Endothelial cell of umbilical vein (primary cell): ENCODE results near the gene PSMA3. TPM values are rescaled to one million over a fixed set of nuclear protein-coding genes. Genes with fewer than 3 reads are reported as not detected.
A peak's percentile ranks its signal among the peaks of the same experiment; 100 is the strongest.

Experiments
- BruUV-seq: library from RNA; stranded (reverse); fragments of 400-500 nt; replicated peaks from 2 replicates; lab custom pipeline; 2021; lab: Mats Ljungman, UMichigan
- CTCF ChIA-PET: fragments of 300-600, 350-600 bp; sonication (Branson Sonifier 250); formaldehyde crosslinking; loops from one replicate; lab custom pipeline; 2021; ENCODE audit warnings: antibody characterized with exemption, inconsistent platforms; lab: Charles Lee
- POLR2A ChIA-PET: fragments of 300-600, 350-600 bp; sonication (Branson Sonifier 250); formaldehyde crosslinking; loops from one replicate; lab custom pipeline; 2021; ENCODE audit warnings: antibody characterized with exemption, inconsistent platforms; lab: Charles Lee
- DNase-seq: peaks from one replicate; pipeline ENCODE4 v3.0.0-alpha.2; 2011; ENCODE audit warnings: low read depth, low spot score
- FAIRE-seq: peaks from 2 replicates; lab custom pipeline; 2011; peaks lifted over from hg19 to GRCh38; lab: Jason Lieb, UNC
- H2AFZ ChIP-seq: 2 replicates; pipeline ENCODE4 v1.6.0; 2012; ENCODE audit warnings: low read depth, low read length, control low read depth, inconsistent platforms
- H3K27ac ChIP-seq: 2 replicates; pipeline ENCODE4 v1.5.1; 2011; ENCODE audit warnings: low read depth, mild to moderate bottlenecking, control low read depth, low read length, moderate library complexity; ENCODE audit not compliant: insufficient read depth
- H3K27me3 ChIP-seq, 2 experiments: 2 replicates each; pipeline versions ENCODE4 v1.6.0 to v1.6.1; 2011; ENCODE audit warnings: low read length in 2 of 2, mixed read lengths in 1 of 2; ENCODE audit not compliant: control insufficient read depth in 2 of 2, insufficient read depth in 2 of 2
- H3K36me3 ChIP-seq, 2 experiments: 2 replicates in 1 of 2; 3 replicates in 1 of 2; pipeline ENCODE4 v1.5.1; 2011; ENCODE audit warnings: low read length in 2 of 2, mild to moderate bottlenecking in 1 of 2, moderate library complexity in 1 of 2; ENCODE audit not compliant: control insufficient read depth in 2 of 2, insufficient read depth in 2 of 2; ENCODE audit errors: extremely low read depth in 1 of 2
- H3K4me1 ChIP-seq: 3 replicates; pipeline ENCODE4 v1.5.1; 2011; ENCODE audit warnings: mild to moderate bottlenecking, low read length; ENCODE audit not compliant: control insufficient read depth, insufficient read depth; ENCODE audit errors: extremely low read depth
- H3K4me2 ChIP-seq: 2 replicates; pipeline ENCODE4 v1.6.1; 2011; ENCODE audit warnings: low read length, control low read depth, mixed read lengths; ENCODE audit not compliant: insufficient read depth
- H3K4me3 ChIP-seq, 3 experiments: fragments of 200-600 bp in 1 of 3; sonication (generic), shearing (Covaris generic) in 1 of 3; replicated peaks in 1 of 3; 2 replicates each; pipeline ENCODE4 v1.5.1; 2011 to 2016; ENCODE audit warnings: control low read depth in 3 of 3, low read length in 3 of 3, mild to moderate bottlenecking in 2 of 3, inconsistent platforms in 1 of 3, low read depth in 1 of 3, moderate library complexity in 1 of 3; ENCODE audit not compliant: insufficient read depth in 1 of 3
- H3K79me2 ChIP-seq: 2 replicates; pipeline ENCODE4 v1.6.0; 2012; ENCODE audit warnings: low read length, inconsistent platforms; ENCODE audit not compliant: control insufficient read depth, insufficient read depth
- H3K9ac ChIP-seq: replicated peaks from 2 replicates; pipeline ENCODE3; 2011; ENCODE audit warnings: low read length, control low read depth; ENCODE audit not compliant: insufficient read depth; ENCODE audit errors: extremely low read depth
- H3K9me1 ChIP-seq: replicated peaks from 3 replicates; pipeline ENCODE4 v1.6.0; 2011; ENCODE audit warnings: mild to moderate bottlenecking, low read length; ENCODE audit not compliant: control insufficient read depth, insufficient read depth; ENCODE audit errors: extremely low read depth
- H3K9me3 ChIP-seq: replicated peaks from 2 replicates; pipeline ENCODE4 v1.5.1; 2012; ENCODE audit warnings: low read length, inconsistent platforms; ENCODE audit not compliant: control insufficient read depth, insufficient read depth
- H4K20me1 ChIP-seq: replicated peaks from 2 replicates; pipeline ENCODE3; 2011; ENCODE audit warnings: mild to moderate bottlenecking, low read length; ENCODE audit not compliant: control insufficient read depth, insufficient read depth; ENCODE audit errors: extremely low read depth
- CTCF ChIP-seq, 2 donors: IDR thresholded peaks; 1 replicate in 1 of 2; 2 replicates in 1 of 2; pipeline ENCODE4 v1.5.1; 2011; ENCODE audit warnings: low read length in 2 of 2, mild to moderate bottlenecking in 2 of 2, moderate library complexity in 2 of 2, control low read depth in 1 of 2, inconsistent platforms in 1 of 2, low read depth in 1 of 2; ENCODE audit not compliant: insufficient read depth in 1 of 2; ENCODE audit errors: extremely low read depth in 1 of 2
- EZH2 ChIP-seq: IDR thresholded peaks from 2 replicates; pipeline ENCODE4 v1.6.1; 2012; ENCODE audit warnings: borderline replicate concordance, low read depth, mild to moderate bottlenecking, moderate library complexity, low read length, inconsistent platforms; ENCODE audit not compliant: severe bottlenecking
- FOS ChIP-seq: IDR thresholded peaks from 2 replicates; pipeline ENCODE4 v1.6.1; 2011; ENCODE audit warnings: mild to moderate bottlenecking, low read length, moderate library complexity, borderline replicate concordance; ENCODE audit not compliant: insufficient read depth
- GATA2 ChIP-seq: IDR thresholded peaks from 2 replicates; pipeline ENCODE4 v1.7.0; 2011; ENCODE audit warnings: low read depth, mild to moderate bottlenecking, moderate library complexity, mixed read lengths, low read length; ENCODE audit not compliant: insufficient read length, insufficient read depth
- JUN ChIP-seq: IDR thresholded peaks from 2 replicates; pipeline ENCODE4 v1.6.1; 2011; ENCODE audit warnings: borderline replicate concordance, low read depth; ENCODE audit not compliant: insufficient read length, insufficient read depth
- MAX ChIP-seq: IDR thresholded peaks from 2 replicates; pipeline ENCODE4 v1.6.1; 2011; ENCODE audit not compliant: insufficient read depth, insufficient read length
- MYC ChIP-seq: IDR thresholded peaks from one replicate; pipeline ENCODE4 v1.6.1; 2011; ENCODE audit warnings: mild to moderate bottlenecking, low read depth, low read length
- POLR2A ChIP-seq: IDR thresholded peaks from 2 replicates; pipeline ENCODE4 v1.6.1; 2012; ENCODE audit warnings: low read depth, mild to moderate bottlenecking, control low read depth, low read length
- POLR2AphosphoS5 ChIP-seq: IDR thresholded peaks from 2 replicates; pipeline ENCODE4 v1.6.1; 2012; ENCODE audit warnings: low read depth, mild to moderate bottlenecking, control low read depth, low read length, moderate library complexity; ENCODE audit not compliant: insufficient read depth
- dilution Hi-C: fragments of 300-500 bp; cut with MboI; formaldehyde crosslinking; loops from one replicate; pipeline ENCODE4 v1.15.0; 2019; ENCODE audit warnings: low sequenced_read_pairs; ENCODE audit not compliant: extremely low pct_ligation_motif_present
- intact Hi-C: fragments of 100-400 bp; cut with micrococcal nuclease; formaldehyde crosslinking; loops from one replicate; pipeline ENCODE4 v1.10.0; 2022
- polyA plus RNA-seq, 4 experiments: library from polyadenylated mRNA; depleted of rRNA in 3 of 4; stranded (reverse) in 3 of 4; unstranded in 1 of 4; fragments of >200 nt; gene quantifications; 2 replicates each; pipeline versions ENCODE4 v1.2.1 to v1.2.3, GENCODE V29; 2011 to 2012; ENCODE audit warnings: missing spikeins in 1 of 4
- total RNA-seq: library from RNA; stranded (reverse); gene quantifications from 2 replicates; pipeline ENCODE4 v1.2.3, GENCODE V29; 2021

The PSMA3 gene
- total and polyA plus RNA-seq, 2 donors (not counting 3 experiments of a cell fraction or from before 2014, with no cell fraction given), result 240 to 297 TPM

- Histone ChIP-seq H3K4me1 (peaks cover 10% of the 10 kb centered on the region), H2AFZ (peak overlapping the region; percentile 95), H3K9ac (peak overlapping the region; percentile 89), H3K4me3 (peak overlapping the region; percentile 38 to 100 (median 95)), H3K27ac (peak overlapping the region; percentile 52), H3K9me1 (no peaks in the 10 kb centered on the region), H3K36me3 (peaks cover 0 to under 1% of the 10 kb centered on the region in 2 experiments), H3K27me3 (no peaks in the 10 kb centered on the region), H3K9me3 (no peaks in the 10 kb centered on the region), H3K4me2 (peak overlapping the region; percentile 97), H4K20me1 (no peaks in the 10 kb centered on the region), H3K79me2 (no peaks in the 10 kb centered on the region)
- POLR2A ChIA-PET, result no interaction called here
- BruUV-seq, result no TSS peak
- DNase-seq (peak; percentile 81), FAIRE-seq (peak; percentile 33)
- dilution Hi-C loops, result no loop called here
- TF ChIP-seq GATA2 (peak; percentile 39), JUN (no peak)
- CTCF ChIA-PET, result no interaction called here
- intact Hi-C loops, result loop anchor here (1.0 to 5.0 kb wide), 2 partner anchors 39 to 972 kb away; partner anchors contain the start of genes ACTR10, AP5M1 and EXOC5
Observed at GRCh38 chr14:58239244-58240195, 5.1 kb upstream of the PSMA3 start.

GRCh38 chr14:58243790-58244555 lies 670 bp upstream of the PSMA3 start:
- peak; percentile 68 for DNase-seq
- POLR2A ChIA-PET, result interaction anchor here (0.5 to 1.2 kb wide), 5 partner anchors 11 to 183 kb away, joined by 3 to 9 read pairs (median 3); partner anchors contain the start of genes ACTR10, ARID4A, KIAA0586 and TIMM9
- BruUV-seq, result TSS peak; percentile 93

More at GRCh38 chr14:58243790-58244555, 670 bp upstream of the PSMA3 start:
- H3K4me2 ChIP-seq, result peak overlapping the region; percentile 92
- H3K9me3 ChIP-seq, result no peaks in the 10 kb centered on the region
- dilution Hi-C loops, result no loop called here
- no peaks in the 10 kb centered on the region for H3K27me3 ChIP-seq
- H3K9me1 ChIP-seq, result no peaks in the 10 kb centered on the region
- intact Hi-C loops, result loop anchor here (1.0 to 5.0 kb wide), 5 partner anchors 44 to 977 kb away; partner anchors contain the start of genes ACTR10, AP5M1, ARID4A and EXOC5
- H3K79me2 ChIP-seq, result peaks cover 43% of the 10 kb centered on the region
- CTCF ChIA-PET, result interaction anchor here (1.3 to 1.4 kb wide), 3 partner anchors 8 to 136 kb away, joined by 3 read pairs; no protein-coding TSS in a partner anchor
- peak overlapping the region; percentile 82 for H3K9ac ChIP-seq
- H2AFZ ChIP-seq, result peak overlapping the region; percentile 30
- H3K4me1 ChIP-seq, result peaks cover 22% of the 10 kb centered on the region
- peak overlapping the region; percentile 68 to 98 (median 77) for H3K4me3 ChIP-seq
- H3K27ac ChIP-seq, result peak overlapping the region; percentile 72
- H4K20me1 ChIP-seq, result no peaks in the 10 kb centered on the region
- TF ChIP-seq MYC (no peak), FOS (peak; percentile 13), EZH2 (no peak), MAX (no peak), CTCF (IDR thresholded peaks at IDR 0.05; ENCODE audit: extremely low read depth in 1 of 2, insufficient read depth in 1 of 2, low read depth in 1 of 2, low read length in 2 of 2) (no peak), JUN (no peak), POLR2A (peak; percentile 34), POLR2AphosphoS5 (no peak), GATA2 (no peak)
- FAIRE-seq, result no peak
- H3K36me3 ChIP-seq, result peaks cover 3 to 4% of the 10 kb centered on the region in 2 experiments
